Endodermal cell (in vitro differentiated cells): ENCODE results near the gene SF3B3. TPM values are rescaled to one million over a fixed set of nuclear protein-coding genes. Genes with fewer than 3 reads are reported as not detected.

Source experiments
- DNase-seq: peaks from one replicate; pipeline ENCODE4 v3.0.0-alpha.2; 2017
- H3K27ac ChIP-seq: 2 replicates; pipeline ENCODE4 v1.5.1; 2013; ENCODE audit warnings: mild to moderate bottlenecking, low read depth, low read length, moderate library complexity
- H3K27me3 ChIP-seq: 2 replicates; pipeline ENCODE4 v1.6.1; 2013; ENCODE audit warnings: mild to moderate bottlenecking, low read length, moderate library complexity; ENCODE audit not compliant: insufficient read depth, control insufficient read depth, poor library complexity, severe bottlenecking
- H3K36me3 ChIP-seq: 2 replicates; pipeline ENCODE4 v1.7.0; 2013; ENCODE audit warnings: mild to moderate bottlenecking, low read length, moderate library complexity; ENCODE audit not compliant: control insufficient read depth, insufficient read depth
- H3K4me1 ChIP-seq: one replicate; pipeline ENCODE4 v1.7.0; 2013; ENCODE audit warnings: low read length; ENCODE audit not compliant: control insufficient read depth, insufficient read depth
- H3K4me3 ChIP-seq: 2 replicates; pipeline ENCODE4 v1.5.1; 2013; ENCODE audit warnings: mild to moderate bottlenecking, low read length, moderate library complexity
- H3K9ac ChIP-seq: 2 replicates; pipeline ENCODE4 v1.6.1; 2013; ENCODE audit warnings: mild to moderate bottlenecking, low read length, moderate library complexity; ENCODE audit not compliant: poor library complexity, severe bottlenecking; ENCODE audit errors: extremely low read depth
- H3K9me3 ChIP-seq: 2 replicates; pipeline ENCODE4 v1.6.1; 2013; ENCODE audit warnings: mild to moderate bottlenecking, low read length, moderate library complexity; ENCODE audit not compliant: control insufficient read depth
- H3K27ac Mint-ChIP-seq: 2 replicates; pipeline ENCODE4 v1.8.0; 2020; ENCODE audit warnings: mixed read lengths
- H3K27me3 Mint-ChIP-seq: 2 replicates; pipeline ENCODE4 v1.8.0; 2021; ENCODE audit warnings: mild to moderate bottlenecking, mixed read lengths; ENCODE audit not compliant: insufficient read depth
- H3K36me3 Mint-ChIP-seq: 2 replicates; pipeline ENCODE4 v1.8.0; 2020; ENCODE audit warnings: low read depth, mixed read lengths
- H3K4me1 Mint-ChIP-seq: 2 replicates; pipeline ENCODE4 v1.8.0; 2020; ENCODE audit warnings: mixed read lengths
- H3K4me3 Mint-ChIP-seq: 2 replicates; pipeline ENCODE4 v1.8.0; 2020; ENCODE audit warnings: mild to moderate bottlenecking, moderate library complexity, mixed read lengths
- H3K9me3 Mint-ChIP-seq: 2 replicates; pipeline ENCODE4 v1.8.0; 2020; ENCODE audit warnings: mild to moderate bottlenecking, mixed read lengths
- WGBS, 2 experiments: methylation state at CpG; one replicate each; pipeline versions ENCODE4 v1.1.5 to v1.1.7; 2013; ENCODE audit warnings: missing lambda C conversion rate in 2 of 2, mixed read lengths in 1 of 2; ENCODE audit not compliant: insufficient coverage in 1 of 2, insufficient read length in 1 of 2; 5-methylcytosine and 5-hydroxymethylcytosine counted together
- total RNA-seq, 2 donors: library from RNA; stranded (reverse); fragmentation: NEBNext Ultra II Directional in 1 of 2; extraction: Animal tissue kit (Norgen Biotek cat#: 25700) in 1 of 2; gene quantifications; 2 replicates in 1 of 2; 3 replicates in 1 of 2; pipeline ENCODE4 v1.2.1, GENCODE V29; 2021
- TF ChIP-seq, protein P1 (sequence below): fragments of 200-600 bp; sonication (generic); conservative IDR thresholded peaks from 2 replicates; pipeline ENCODE4 v1.5.0; 2021; ENCODE audit warnings: antibody characterized with exemption, mild to moderate bottlenecking

SF3B3 gene
- total RNA-seq, 2 donors from 2014 or later, result 479 to 484 TPM

DNA sequence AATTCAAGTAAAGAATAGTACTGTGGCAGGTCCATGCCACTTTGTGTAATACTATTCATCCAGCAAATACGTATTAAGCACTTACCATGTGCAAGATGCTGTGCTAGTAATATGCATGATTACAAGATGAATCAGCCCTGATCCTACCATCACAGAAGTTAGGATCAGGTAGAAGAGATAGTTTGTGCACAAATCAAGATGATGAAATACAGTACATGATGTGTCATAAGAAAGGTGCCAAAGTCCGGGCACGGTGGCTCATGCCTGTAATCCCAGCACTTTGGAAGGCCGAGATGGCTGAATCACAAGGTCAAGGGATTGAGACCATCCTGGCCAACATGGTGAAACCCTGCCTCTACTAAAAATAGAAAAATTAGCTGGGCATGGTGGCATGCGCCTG lies 11.2 kb upstream of the SF3B3 start:
- H3K27me3 ChIP-seq, result no peaks in the 10 kb centered on the region
- H3K4me3 ChIP-seq, result no peak overlapping the region
- no peak for DNase-seq
- no peaks in the 10 kb centered on the region for H3K9me3 ChIP-seq
- Mint-ChIP-seq H3K27ac (no peak overlapping the region), H3K4me1 (no peaks in the 10 kb centered on the region), H3K27me3 (no peaks in the 10 kb centered on the region), H3K9me3 (no peaks in the 10 kb centered on the region), H3K4me3 (no peak overlapping the region), H3K36me3 (peaks cover 53% of the 10 kb centered on the region)
- H3K27ac ChIP-seq, result no peak overlapping the region
- no peak overlapping the region for H3K9ac ChIP-seq
- TF ChIP-seq, protein P1, sequence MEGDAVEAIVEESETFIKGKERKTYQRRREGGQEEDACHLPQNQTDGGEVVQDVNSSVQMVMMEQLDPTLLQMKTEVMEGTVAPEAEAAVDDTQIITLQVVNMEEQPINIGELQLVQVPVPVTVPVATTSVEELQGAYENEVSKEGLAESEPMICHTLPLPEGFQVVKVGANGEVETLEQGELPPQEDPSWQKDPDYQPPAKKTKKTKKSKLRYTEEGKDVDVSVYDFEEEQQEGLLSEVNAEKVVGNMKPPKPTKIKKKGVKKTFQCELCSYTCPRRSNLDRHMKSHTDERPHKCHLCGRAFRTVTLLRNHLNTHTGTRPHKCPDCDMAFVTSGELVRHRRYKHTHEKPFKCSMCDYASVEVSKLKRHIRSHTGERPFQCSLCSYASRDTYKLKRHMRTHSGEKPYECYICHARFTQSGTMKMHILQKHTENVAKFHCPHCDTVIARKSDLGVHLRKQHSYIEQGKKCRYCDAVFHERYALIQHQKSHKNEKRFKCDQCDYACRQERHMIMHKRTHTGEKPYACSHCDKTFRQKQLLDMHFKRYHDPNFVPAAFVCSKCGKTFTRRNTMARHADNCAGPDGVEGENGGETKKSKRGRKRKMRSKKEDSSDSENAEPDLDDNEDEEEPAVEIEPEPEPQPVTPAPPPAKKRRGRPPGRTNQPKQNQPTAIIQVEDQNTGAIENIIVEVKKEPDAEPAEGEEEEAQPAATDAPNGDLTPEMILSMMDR, result no peak
- 94 to 95% methylated on average over 4 to 5 of the region's 5 CpGs for WGBS, 2 experiments
- peaks cover 76% of the 10 kb centered on the region for H3K36me3 ChIP-seq
- H3K4me1 ChIP-seq, result no peaks in the 10 kb centered on the region

DNA sequence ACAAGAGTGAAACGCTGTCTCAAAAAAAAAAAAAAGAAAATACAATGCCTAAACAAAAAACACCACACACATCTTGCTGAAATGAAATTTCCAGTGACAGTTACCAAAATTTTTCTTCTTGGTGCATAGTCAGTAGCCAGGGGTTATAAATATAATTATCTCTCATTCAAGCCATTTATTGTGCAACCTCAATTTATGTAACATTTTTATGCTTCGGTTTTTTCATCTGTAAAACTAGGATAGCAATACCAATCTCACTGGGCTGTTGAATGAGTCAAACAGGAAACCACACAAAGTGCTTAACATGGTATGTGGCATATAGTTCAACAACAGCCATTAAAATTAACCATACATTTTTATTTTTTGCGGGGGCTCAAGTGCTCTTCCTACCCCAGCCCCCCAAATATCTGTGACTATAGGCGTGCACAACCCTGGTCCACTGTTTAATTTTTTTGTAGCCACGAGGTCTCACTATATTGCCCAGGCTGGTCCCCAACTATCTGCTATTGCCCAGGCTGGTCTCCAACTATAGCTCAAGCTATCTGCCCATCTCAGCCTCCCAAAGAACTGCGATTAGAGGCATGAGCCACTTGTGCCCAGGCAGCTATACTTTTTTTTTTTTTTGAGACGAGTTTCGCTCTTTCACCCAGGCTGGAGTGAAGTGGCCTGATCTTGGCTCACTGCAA lies 2.9 kb upstream of the SF3B3 start:
- Histone ChIP-seq H3K9ac (no peak overlapping the region), H3K4me1 (no peaks in the 10 kb centered on the region), H3K27ac (no peak overlapping the region), H3K4me3 (no peak overlapping the region), H3K36me3 (peaks cover 25% of the 10 kb centered on the region), H3K9me3 (no peaks in the 10 kb centered on the region), H3K27me3 (no peaks in the 10 kb centered on the region)
- Mint-ChIP-seq H3K36me3 (peaks cover 24% of the 10 kb centered on the region), H3K9me3 (no peaks in the 10 kb centered on the region), H3K4me3 (no peak overlapping the region), H3K4me1 (peaks cover 11% of the 10 kb centered on the region), H3K27me3 (no peaks in the 10 kb centered on the region), H3K27ac (no peak overlapping the region)
- DNase-seq, result no peak
- WGBS, 2 experiments, result 95 to 97% methylated on average over 5 to 8 of the region's 8 CpGs
- TF ChIP-seq, protein P1, result no peak

DNA sequence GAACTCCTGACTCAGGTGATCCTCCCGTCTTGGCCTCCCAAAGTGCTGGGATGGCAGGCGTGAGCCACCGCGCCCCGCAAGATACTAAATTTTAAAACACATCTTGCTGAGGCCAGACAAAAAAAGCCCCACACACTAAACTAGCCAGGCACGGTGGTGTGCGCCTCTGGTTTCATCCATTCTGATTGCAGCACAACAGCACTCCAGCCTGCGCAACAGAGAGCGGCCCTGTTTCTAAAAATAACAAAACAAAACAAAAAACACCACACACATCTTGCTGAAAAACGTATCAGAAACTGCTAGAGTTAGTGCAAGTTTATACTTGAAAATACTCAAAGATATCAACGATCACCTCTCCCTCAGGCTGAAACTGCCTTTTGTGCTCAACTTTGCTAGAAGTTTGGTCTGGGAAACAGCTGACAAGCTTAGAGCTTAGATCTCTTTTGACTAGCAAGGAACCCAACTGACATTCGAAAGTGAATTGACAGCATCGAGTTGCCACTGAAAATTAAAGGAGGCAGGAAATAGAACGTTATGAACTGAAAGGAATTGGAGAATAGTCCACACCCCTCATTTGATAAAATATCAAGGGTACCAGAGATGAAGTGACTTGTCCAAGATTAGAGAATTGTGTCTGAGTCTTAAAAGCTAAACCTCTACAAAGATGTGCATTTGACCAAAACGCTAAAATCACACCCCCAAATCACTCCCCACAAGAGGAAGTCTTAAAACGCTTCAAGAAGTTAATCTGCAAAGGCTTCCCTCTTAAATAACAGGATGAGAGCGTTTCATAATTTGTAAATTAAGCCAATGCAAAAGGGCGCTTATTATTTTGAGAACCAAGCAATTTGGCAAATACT lies 1.2 kb upstream of the SF3B3 start:
- H3K9me3 Mint-ChIP-seq, result no peaks in the 10 kb centered on the region
- H3K27ac ChIP-seq, result no peak overlapping the region
- DNase-seq, result no peak
- no peaks in the 10 kb centered on the region for H3K27me3 Mint-ChIP-seq
- H3K4me1 Mint-ChIP-seq, result peaks cover 25% of the 10 kb centered on the region
- H3K4me3 Mint-ChIP-seq, result peak overlapping the region; percentile 92
- peaks cover 29% of the 10 kb centered on the region for H3K36me3 Mint-ChIP-seq
- H3K36me3 ChIP-seq, result peaks cover 23% of the 10 kb centered on the region
- TF ChIP-seq, protein P1, result no peak
- H3K4me3 ChIP-seq, result peak overlapping the region; percentile 100
- 58 to 65% methylated on average over 15 to 18 of the region's 18 CpGs for WGBS, 2 experiments
- no peaks in the 10 kb centered on the region for H3K27me3 ChIP-seq
- H3K9me3 ChIP-seq, result no peaks in the 10 kb centered on the region
- H3K27ac Mint-ChIP-seq, result peak overlapping the region; percentile 96
- H3K4me1 ChIP-seq, result no peaks in the 10 kb centered on the region
- H3K9ac ChIP-seq, result peak overlapping the region; percentile 96
